ENCODE results near the gene CABLES1.
A peak's percentile ranks its signal among the peaks of the same experiment; 100 is the strongest.

DNA sequence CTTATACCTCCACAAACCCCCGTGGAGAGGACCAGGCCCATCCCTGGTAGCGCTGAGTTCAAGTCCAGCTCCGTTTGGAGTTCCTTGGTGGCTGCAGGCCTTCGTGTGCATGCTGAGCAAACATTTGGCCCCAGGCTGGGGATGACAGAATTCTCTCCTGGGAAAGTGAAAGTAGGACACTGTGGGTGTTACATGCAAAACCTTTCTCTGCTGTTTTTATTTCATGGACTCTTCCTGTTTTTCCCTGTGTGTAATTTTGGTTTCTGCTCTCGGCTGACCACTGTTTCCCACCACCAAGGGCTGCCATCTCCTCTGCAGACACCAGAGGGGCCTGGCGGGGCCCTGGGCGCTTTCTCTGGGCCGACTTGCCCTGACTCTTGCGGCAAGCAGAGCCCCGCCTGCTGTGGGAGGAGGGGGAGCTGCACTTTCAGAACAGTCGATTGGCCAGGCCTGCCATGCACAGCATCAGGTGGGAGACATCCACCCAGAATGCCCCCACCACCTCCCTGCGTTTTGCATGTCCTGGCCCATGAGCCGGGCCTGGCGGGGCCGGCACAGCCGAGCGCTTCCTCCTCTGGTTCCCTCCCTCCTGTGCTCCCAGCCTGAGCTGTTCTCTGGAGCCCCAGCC, 102.4 kb downstream of the CABLES1 start:
- TF ChIP-seq, protein P1, sequence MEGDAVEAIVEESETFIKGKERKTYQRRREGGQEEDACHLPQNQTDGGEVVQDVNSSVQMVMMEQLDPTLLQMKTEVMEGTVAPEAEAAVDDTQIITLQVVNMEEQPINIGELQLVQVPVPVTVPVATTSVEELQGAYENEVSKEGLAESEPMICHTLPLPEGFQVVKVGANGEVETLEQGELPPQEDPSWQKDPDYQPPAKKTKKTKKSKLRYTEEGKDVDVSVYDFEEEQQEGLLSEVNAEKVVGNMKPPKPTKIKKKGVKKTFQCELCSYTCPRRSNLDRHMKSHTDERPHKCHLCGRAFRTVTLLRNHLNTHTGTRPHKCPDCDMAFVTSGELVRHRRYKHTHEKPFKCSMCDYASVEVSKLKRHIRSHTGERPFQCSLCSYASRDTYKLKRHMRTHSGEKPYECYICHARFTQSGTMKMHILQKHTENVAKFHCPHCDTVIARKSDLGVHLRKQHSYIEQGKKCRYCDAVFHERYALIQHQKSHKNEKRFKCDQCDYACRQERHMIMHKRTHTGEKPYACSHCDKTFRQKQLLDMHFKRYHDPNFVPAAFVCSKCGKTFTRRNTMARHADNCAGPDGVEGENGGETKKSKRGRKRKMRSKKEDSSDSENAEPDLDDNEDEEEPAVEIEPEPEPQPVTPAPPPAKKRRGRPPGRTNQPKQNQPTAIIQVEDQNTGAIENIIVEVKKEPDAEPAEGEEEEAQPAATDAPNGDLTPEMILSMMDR (IDR thresholded peaks at IDR 0.05) = peak in 3 of 4 experiments; percentile 31 to 37 (median 32)
- TF ChIP-seq POLR2A (IDR thresholded peaks at IDR 0.05) = no peak
- TF ChIP-seq POLR2AphosphoS5 (IDR thresholded peaks at IDR 0.05) = no peak
- TF ChIP-seq EP300 (IDR thresholded peaks at IDR 0.05) = no peak

All from gastroesophageal sphincter (tissue), 3 donors.